SK-N-SH treated with all-trans-retinoic acid at 6 μM for 48 hours (cell line): Measurements from ENCODE around the gene USP24.

Source experiments
- ATAC-seq: fragments of 200-7000 bp; cut with Tn5 transposase; 3 replicates; pipeline ENCODE4 v1.9.1; 2020; ENCODE audit warnings: mild to moderate bottlenecking, moderate library complexity
- ARNTL ChIP-seq: fragments of 450-650 bp; formaldehyde crosslinking; IDR thresholded peaks from 2 replicates; pipeline ENCODE4 v1.5.0; 2020; ENCODE audit warnings: low read depth, mild to moderate bottlenecking, moderate library complexity, borderline replicate concordance
- BACH2 ChIP-seq: fragments of 250-450 bp; sonication (Bioruptor Pico); IDR thresholded peaks from 2 replicates; pipeline ENCODE4 v1.9.0; 2021; ENCODE audit warnings: mild to moderate bottlenecking, borderline replicate concordance
- CREB5 ChIP-seq: fragments of 250-450 bp; sonication (Bioruptor Pico); IDR thresholded peaks from 2 replicates; pipeline ENCODE4 v1.5.1; 2020; ENCODE audit warnings: low read depth, mild to moderate bottlenecking, moderate library complexity
- CSDC2 ChIP-seq: fragments of 250-450 bp; sonication (Bioruptor Pico); IDR thresholded peaks from 2 replicates; pipeline ENCODE4 v1.5.0; 2020; ENCODE audit warnings: mild to moderate bottlenecking, moderate library complexity
- CSRNP3 ChIP-seq: fragments of 250-450 bp; sonication (Bioruptor Pico); IDR thresholded peaks from 2 replicates; pipeline ENCODE4 v1.5.1; 2021; ENCODE audit warnings: mild to moderate bottlenecking, moderate library complexity
- ESRRG ChIP-seq: fragments of 250-450 bp; sonication (Bioruptor Pico); IDR thresholded peaks from 2 replicates; pipeline ENCODE4 v1.6.1; 2021; ENCODE audit warnings: mild to moderate bottlenecking
- GLIS3 ChIP-seq: fragments of 250-450 bp; sonication (Bioruptor Pico); IDR thresholded peaks from 2 replicates; pipeline ENCODE4 v1.5.0; 2020; ENCODE audit warnings: mild to moderate bottlenecking, moderate library complexity
- ISL1 ChIP-seq: fragments of 250-450 bp; sonication (Bioruptor Pico); IDR thresholded peaks from 2 replicates; pipeline ENCODE4 v2.1.2; 2022; ENCODE audit warnings: mild to moderate bottlenecking, moderate library complexity
- OSR1 ChIP-seq: fragments of 250-450 bp; sonication (Bioruptor Pico); IDR thresholded peaks from 2 replicates; pipeline ENCODE4 v1.8.0; 2022; ENCODE audit warnings: moderate library complexity, mild to moderate bottlenecking, inconsistent platforms
- PATZ1 ChIP-seq: fragments of 250-450 bp; sonication (Bioruptor Pico); IDR thresholded peaks from 2 replicates; pipeline ENCODE4 v1.8.0; 2020; ENCODE audit warnings: mild to moderate bottlenecking, moderate library complexity, borderline replicate concordance
- POU6F1 ChIP-seq: fragments of 250-450 bp; sonication (Bioruptor Pico); IDR thresholded peaks from 2 replicates; pipeline ENCODE4 v1.8.0; 2021; ENCODE audit warnings: low read depth, mild to moderate bottlenecking, moderate library complexity, borderline replicate concordance
- PPARA ChIP-seq: fragments of 250-450 bp; sonication (Bioruptor Pico); IDR thresholded peaks from 2 replicates; pipeline ENCODE4 v1.5.0; 2020; ENCODE audit warnings: mild to moderate bottlenecking, borderline replicate concordance
- RARB ChIP-seq: fragments of 250-450 bp; sonication (Bioruptor Pico); IDR thresholded peaks from 2 replicates; pipeline ENCODE4 v1.8.0; 2021; ENCODE audit warnings: mild to moderate bottlenecking, moderate library complexity
- SNAI2 ChIP-seq: fragments of 250-450 bp; sonication (Bioruptor Pico); IDR thresholded peaks from 2 replicates; pipeline ENCODE4 v1.5.0; 2020; ENCODE audit warnings: mild to moderate bottlenecking, moderate library complexity
- TCF4 ChIP-seq: fragments of 250-450 bp; sonication (Bioruptor Pico); IDR thresholded peaks from 2 replicates; pipeline ENCODE4 v1.8.0; 2021; ENCODE audit warnings: mild to moderate bottlenecking, moderate library complexity, borderline replicate concordance
- TOX ChIP-seq: fragments of 250-450 bp; sonication (Bioruptor Pico); IDR thresholded peaks from 2 replicates; pipeline ENCODE4 v1.8.0; 2021; ENCODE audit warnings: mild to moderate bottlenecking, moderate library complexity, borderline replicate concordance
- TSHZ2 ChIP-seq: fragments of 250-450 bp; sonication (Bioruptor Pico); IDR thresholded peaks from 2 replicates; pipeline ENCODE4 v1.5.0; 2020; ENCODE audit warnings: mild to moderate bottlenecking, moderate library complexity
- ZC3H10 ChIP-seq: fragments of 250-450 bp; sonication (Bioruptor Pico); IDR thresholded peaks from 2 replicates; pipeline ENCODE4 v1.5.1; 2021; ENCODE audit warnings: mild to moderate bottlenecking, moderate library complexity
- ZFP3 ChIP-seq: fragments of 250-450 bp; sonication (Bioruptor Pico); IDR thresholded peaks from 2 replicates; pipeline ENCODE4 v1.5.0; 2020; ENCODE audit warnings: mild to moderate bottlenecking, moderate library complexity
- ZFP30 ChIP-seq: fragments of 450-650 bp; formaldehyde crosslinking; IDR thresholded peaks from 2 replicates; pipeline ENCODE4 v1.5.0; 2022; ENCODE audit warnings: mild to moderate bottlenecking, moderate library complexity
- ZNF565 ChIP-seq: fragments of 450-650 bp; formaldehyde crosslinking; conservative IDR thresholded peaks from 2 replicates; pipeline ENCODE4 v1.5.0; 2020; ENCODE audit warnings: low read depth, mild to moderate bottlenecking, moderate library complexity
- ZNF70 ChIP-seq: fragments of 450-650 bp; formaldehyde crosslinking; IDR thresholded peaks from 2 replicates; pipeline ENCODE4 v1.5.0; 2020; ENCODE audit warnings: mild to moderate bottlenecking, moderate library complexity

The USP24 gene

GRCh38 chr1:55037733-55038551 is 177.2 kb downstream of the USP24 start:
- no peak for TF ChIP-seq ZFP3
- no peak for TF ChIP-seq ARNTL (CRISPR knock-in tag)
- no peak for TF ChIP-seq CSRNP3 (CRISPR knock-in tag)
- TF ChIP-seq ESRRG (CRISPR knock-in tag) = no peak
- TF ChIP-seq ZNF565 (CRISPR knock-in tag) = no peak
- no peak for TF ChIP-seq TOX (CRISPR knock-in tag)
- no peak for ATAC-seq

GRCh38 chr1:55035904-55036303 is 179.3 kb downstream of the USP24 start:
- ATAC-seq = no peak
- no peak for TF ChIP-seq BACH2
- TF ChIP-seq OSR1 (CRISPR knock-in tag) = no peak
- no peak for TF ChIP-seq PATZ1 (CRISPR knock-in tag)
- no peak for TF ChIP-seq CSRNP3 (CRISPR knock-in tag)
- no peak for TF ChIP-seq SNAI2 (CRISPR knock-in tag)
- no peak for TF ChIP-seq RARB (CRISPR knock-in tag)
- no peak for TF ChIP-seq GLIS3 (CRISPR knock-in tag)
- TF ChIP-seq ISL1 = no peak
- TF ChIP-seq ZNF70 (CRISPR knock-in tag) = no peak
- no peak for TF ChIP-seq TSHZ2 (CRISPR knock-in tag)
- no peak for TF ChIP-seq ZC3H10 (CRISPR knock-in tag)
- no peak for TF ChIP-seq ZNF565 (CRISPR knock-in tag)
- no peak for TF ChIP-seq CSDC2 (CRISPR knock-in tag)
- no peak for TF ChIP-seq ZFP3
- TF ChIP-seq ZFP30 (CRISPR knock-in tag) = no peak
- TF ChIP-seq POU6F1 = no peak
- no peak for TF ChIP-seq ARNTL (CRISPR knock-in tag)
- TF ChIP-seq ESRRG (CRISPR knock-in tag) = no peak
- no peak for TF ChIP-seq TCF4
- TF ChIP-seq, all 23 proteins: peak for 0

- peak; percentile 33; the same call in 1 of the 3 replicates for ATAC-seq
- no peak for TF ChIP-seq GLIS3 (CRISPR knock-in tag)
- no peak for TF ChIP-seq PATZ1 (CRISPR knock-in tag)
- no peak for TF ChIP-seq ISL1
- no peak for TF ChIP-seq ESRRG (CRISPR knock-in tag)
- TF ChIP-seq CSRNP3 (CRISPR knock-in tag) = no peak
- no peak for TF ChIP-seq RARB (CRISPR knock-in tag)
- TF ChIP-seq PPARA (CRISPR knock-in tag) = no peak
- TF ChIP-seq ARNTL (CRISPR knock-in tag) = no peak
- no peak for TF ChIP-seq ZNF565 (CRISPR knock-in tag)
- TF ChIP-seq CREB5 (CRISPR knock-in tag) = no peak
These were observed 180.6 kb downstream of the USP24 start for GRCh38 chr1:55034476-55035133.
